ENCODE measurements around the gene RHOV.

The RHOV gene

GRCh38 chr15:40875991-40876730 is 2.1 kb upstream of the RHOV start:
- Histone ChIP-seq H3K36me3 (ENCODE audit: control insufficient read depth in 4 of 4, insufficient read depth in 4 of 4, low read length in 3 of 4) (no peaks in the 10 kb centered on the region), H3K27ac (ENCODE audit: insufficient read depth in 1 of 2, low read depth in 1 of 2, low read length in 2 of 2, poor library complexity in 1 of 2, severe bottlenecking in 2 of 2) (no peak overlapping the region), H3K9me3 (ENCODE audit: control extremely low read depth in 1 of 5, control insufficient read depth in 4 of 5, insufficient read depth in 2 of 5, low read depth in 1 of 5, low read length in 4 of 5) (no peaks in the 10 kb centered on the region), H3K4me1 (ENCODE audit: control extremely low read depth in 1 of 4, control insufficient read depth in 4 of 4, insufficient read depth in 4 of 4, low read length in 3 of 4) (peaks cover 0 to 18% (median 13%) of the 10 kb centered on the region in 4 experiments), H3K4me3 (ENCODE audit: control insufficient read depth in 1 of 7, extremely low read depth in 1 of 7, insufficient read depth in 4 of 7, low read depth in 2 of 7, low read length in 6 of 7) (no peak overlapping the region), H3K27me3 (replicated peaks in 2 of 5; ENCODE audit: control insufficient read depth in 4 of 5, insufficient read depth in 5 of 5, low read length in 4 of 5) (peaks cover 0 to 3% (median 0%) of the 10 kb centered on the region in 5 experiments)
- ChIA-PET POLR2A (no interaction called here), CTCF (interaction anchor here (1.0 to 2.5 kb wide), 3 partner anchors 10 to 22 kb away, joined by 3 to 7 read pairs (median 7); no protein-coding TSS in a partner anchor)
- DNase-seq, result no peak
- 96% methylated on average over 6 of the region's 6 CpGs for WGBS (ENCODE audit: insufficient coverage)

GRCh38 chr15:40872791-40873693 is 992 bp downstream of the RHOV start:
- H3K27me3 ChIP-seq (replicated peaks in 2 of 5; ENCODE audit: control insufficient read depth in 4 of 5, insufficient read depth in 5 of 5, low read length in 4 of 5), result peaks cover 0 to 3% (median 0%) of the 10 kb centered on the region in 5 experiments

GRCh38 chr15:40871749-40872617 is 2.1 kb downstream of the RHOV start:
- POLR2A ChIA-PET, result no interaction called here
- Histone ChIP-seq H3K36me3 (ENCODE audit: control insufficient read depth in 4 of 4, insufficient read depth in 4 of 4, low read length in 3 of 4) (no peaks in the 10 kb centered on the region), H3K4me1 (ENCODE audit: control extremely low read depth in 1 of 4, control insufficient read depth in 4 of 4, insufficient read depth in 4 of 4, low read length in 3 of 4) (peaks cover 0 to 18% (median 13%) of the 10 kb centered on the region in 4 experiments), H3K27ac (ENCODE audit: insufficient read depth in 1 of 2, low read depth in 1 of 2, low read length in 2 of 2, poor library complexity in 1 of 2, severe bottlenecking in 2 of 2) (no peak overlapping the region), H3K27me3 (replicated peaks in 2 of 5; ENCODE audit: control insufficient read depth in 4 of 5, insufficient read depth in 5 of 5, low read length in 4 of 5) (peaks cover 0 to 3% (median 0%) of the 10 kb centered on the region in 5 experiments), H3K4me3 (ENCODE audit: control insufficient read depth in 1 of 7, extremely low read depth in 1 of 7, insufficient read depth in 4 of 7, low read depth in 2 of 7, low read length in 6 of 7) (no peak overlapping the region), H3K9me3 (ENCODE audit: control extremely low read depth in 1 of 5, control insufficient read depth in 4 of 5, insufficient read depth in 2 of 5, low read depth in 1 of 5, low read length in 4 of 5) (no peaks in the 10 kb centered on the region)
- no peak for DNase-seq
- CTCF ChIA-PET, result interaction anchor here (1.0 to 6.7 kb wide), 6 partner anchors 12 to 86 kb away, joined by 3 to 41 read pairs (median 17); partner anchors contain the start of gene VPS18
- whole genome bisulfite sequencing (ENCODE audit: insufficient coverage), result 97% methylated on average over 12 of the region's 13 CpGs

More at GRCh38 chr15:40872791-40873693, 992 bp downstream of the RHOV start:
- Histone ChIP-seq H3K27ac (ENCODE audit: insufficient read depth in 1 of 2, low read depth in 1 of 2, low read length in 2 of 2, poor library complexity in 1 of 2, severe bottlenecking in 2 of 2) (no peak overlapping the region), H3K36me3 (ENCODE audit: control insufficient read depth in 4 of 4, insufficient read depth in 4 of 4, low read length in 3 of 4) (no peaks in the 10 kb centered on the region), H3K4me1 (ENCODE audit: control extremely low read depth in 1 of 4, control insufficient read depth in 4 of 4, insufficient read depth in 4 of 4, low read length in 3 of 4) (peaks cover 0 to 18% (median 13%) of the 10 kb centered on the region in 4 experiments), H3K9me3 (ENCODE audit: control extremely low read depth in 1 of 5, control insufficient read depth in 4 of 5, insufficient read depth in 2 of 5, low read depth in 1 of 5, low read length in 4 of 5) (no peaks in the 10 kb centered on the region), H3K4me3 (ENCODE audit: control insufficient read depth in 1 of 7, extremely low read depth in 1 of 7, insufficient read depth in 4 of 7, low read depth in 2 of 7, low read length in 6 of 7) (peak overlapping the region in 6 of 7 experiments; percentile 51 to 77 (median 62))
- no peak for DNase-seq
- POLR2A ChIA-PET, result no interaction called here
- CTCF ChIA-PET, result interaction anchor here (1.2 to 6.7 kb wide), 7 partner anchors 11 to 170 kb away, joined by 3 to 41 read pairs (median 4); partner anchors contain the start of gene VPS18
- WGBS (ENCODE audit: insufficient coverage), result 72% methylated on average over 32 of the region's 33 CpGs

GRCh38 chr15:40870716-40871115 is 3.3 kb downstream of the RHOV start:
- Histone ChIP-seq H3K27me3 (replicated peaks in 2 of 5; ENCODE audit: control insufficient read depth in 4 of 5, insufficient read depth in 5 of 5, low read length in 4 of 5) (peaks cover 0 to 3% (median 0%) of the 10 kb centered on the region in 5 experiments), H3K27ac (ENCODE audit: insufficient read depth in 1 of 2, low read depth in 1 of 2, low read length in 2 of 2, poor library complexity in 1 of 2, severe bottlenecking in 2 of 2) (no peak overlapping the region), H3K4me3 (ENCODE audit: control insufficient read depth in 1 of 7, extremely low read depth in 1 of 7, insufficient read depth in 4 of 7, low read depth in 2 of 7, low read length in 6 of 7) (no peak overlapping the region), H3K4me1 (ENCODE audit: control extremely low read depth in 1 of 4, control insufficient read depth in 4 of 4, insufficient read depth in 4 of 4, low read length in 3 of 4) (peaks cover 0 to 19% (median 17%) of the 10 kb centered on the region in 4 experiments), H3K36me3 (ENCODE audit: control insufficient read depth in 4 of 4, insufficient read depth in 4 of 4, low read length in 3 of 4) (no peaks in the 10 kb centered on the region), H3K9me3 (ENCODE audit: control extremely low read depth in 1 of 5, control insufficient read depth in 4 of 5, insufficient read depth in 2 of 5, low read depth in 1 of 5, low read length in 4 of 5) (no peaks in the 10 kb centered on the region)
- CTCF ChIA-PET, result interaction anchor here (1.6 to 6.7 kb wide), 4 partner anchors 13 to 27 kb away, joined by 5 to 41 read pairs (median 34); partner anchors contain the start of genes SPINT1 and VPS18
- WGBS (ENCODE audit: insufficient coverage), result 100% methylated on average over 1 of the region's 1 CpG
- POLR2A ChIA-PET, result interaction anchor here (0.6 kb wide), 1 partner anchor 305 kb away, joined by 5 read pairs; no protein-coding TSS in a partner anchor
- DNase-seq, result no peak

GRCh38 chr15:40869686-40870085 is 4.3 kb downstream of the RHOV start:
- Histone ChIP-seq H3K9me3 (ENCODE audit: control extremely low read depth in 1 of 5, control insufficient read depth in 4 of 5, insufficient read depth in 2 of 5, low read depth in 1 of 5, low read length in 4 of 5) (no peaks in the 10 kb centered on the region), H3K27me3 (replicated peaks in 2 of 5; ENCODE audit: control insufficient read depth in 4 of 5, insufficient read depth in 5 of 5, low read length in 4 of 5) (peaks cover 0 to 3% (median 0%) of the 10 kb centered on the region in 5 experiments), H3K27ac (ENCODE audit: insufficient read depth in 1 of 2, low read depth in 1 of 2, low read length in 2 of 2, poor library complexity in 1 of 2, severe bottlenecking in 2 of 2) (no peak overlapping the region), H3K36me3 (ENCODE audit: control insufficient read depth in 4 of 4, insufficient read depth in 4 of 4, low read length in 3 of 4) (no peaks in the 10 kb centered on the region), H3K4me3 (ENCODE audit: control insufficient read depth in 1 of 7, extremely low read depth in 1 of 7, insufficient read depth in 4 of 7, low read depth in 2 of 7, low read length in 6 of 7) (no peak overlapping the region), H3K4me1 (ENCODE audit: control extremely low read depth in 1 of 4, control insufficient read depth in 4 of 4, insufficient read depth in 4 of 4, low read length in 3 of 4) (peaks cover 0 to 19% (median 18%) of the 10 kb centered on the region in 4 experiments)
- WGBS (ENCODE audit: insufficient coverage), result 86% methylated on average over 3 of the region's 5 CpGs
- DNase-seq, result no peak
- ChIA-PET CTCF (interaction anchor here (1.6 to 6.7 kb wide), 3 partner anchors 22 to 27 kb away, joined by 5 to 41 read pairs (median 38); partner anchors contain the start of genes SPINT1 and VPS18), POLR2A (no interaction called here)

GRCh38 chr15:40867199-40867598 is 6.8 kb downstream of the RHOV start:
- WGBS (ENCODE audit: insufficient coverage), result 96% methylated on average over 3 of the region's 4 CpGs
- no peak overlapping the region for H3K27ac ChIP-seq (ENCODE audit: insufficient read depth in 1 of 2, low read depth in 1 of 2, low read length in 2 of 2, poor library complexity in 1 of 2, severe bottlenecking in 2 of 2)
- CTCF ChIA-PET, result interaction anchor here (0.9 kb wide), 1 partner anchor 20 kb away, joined by 3 read pairs; no protein-coding TSS in a partner anchor
- no peaks in the 10 kb centered on the region for H3K9me3 ChIP-seq (ENCODE audit: control extremely low read depth in 1 of 5, control insufficient read depth in 4 of 5, insufficient read depth in 2 of 5, low read depth in 1 of 5, low read length in 4 of 5)
- H3K27me3 ChIP-seq (replicated peaks in 2 of 5; ENCODE audit: control insufficient read depth in 4 of 5, insufficient read depth in 5 of 5, low read length in 4 of 5), result peaks cover 0 to 3% (median 0%) of the 10 kb centered on the region in 5 experiments
- no peak overlapping the region for H3K4me3 ChIP-seq (ENCODE audit: control insufficient read depth in 1 of 7, extremely low read depth in 1 of 7, insufficient read depth in 4 of 7, low read depth in 2 of 7, low read length in 6 of 7)
- no peak for DNase-seq
- H3K4me1 ChIP-seq (ENCODE audit: control extremely low read depth in 1 of 4, control insufficient read depth in 4 of 4, insufficient read depth in 4 of 4, low read length in 3 of 4), result peaks cover 0 to 6% (median 5%) of the 10 kb centered on the region in 4 experiments
- POLR2A ChIA-PET, result no interaction called here
- H3K36me3 ChIP-seq (ENCODE audit: control insufficient read depth in 4 of 4, insufficient read depth in 4 of 4, low read length in 3 of 4), result no peaks in the 10 kb centered on the region

Measured in common myeloid progenitor, CD34-positive (primary cell).